ENCODE results near the gene MMEL1. TPM values are rescaled to one million over a fixed set of nuclear protein-coding genes. Genes with fewer than 3 reads are reported as not detected.

MMEL1 gene
- total and polyA plus RNA-seq, 2 of the 13 experiments (the other 11 are each of a cell fraction or from before 2014, with no cell fraction given) = 0.48 TPM; not detected in 1

- TF ChIP-seq SNAI1 (CRISPR knock-in tag; IDR thresholded peaks at IDR 0.05; ENCODE audit: borderline replicate concordance) = no peak
- no peak for TF ChIP-seq SMAD9 (CRISPR knock-in tag; IDR thresholded peaks at IDR 0.05)
- TF ChIP-seq MED1 (CRISPR knock-in tag; IDR thresholded peaks at IDR 0.05) = no peak
- no peak for TF ChIP-seq ZNF10 (CRISPR knock-in tag; IDR thresholded peaks at IDR 0.05; ENCODE audit: borderline replicate concordance, low read depth)
- no peak for TF ChIP-seq ZNF430 (CRISPR knock-in tag; IDR thresholded peaks at IDR 0.05)
- no peak for TF ChIP-seq TOPORS (CRISPR knock-in tag; IDR thresholded peaks at IDR 0.05)
- TF ChIP-seq ZNF768 (CRISPR knock-in tag; IDR thresholded peaks at IDR 0.05) = no peak
- TF ChIP-seq ETV5 (CRISPR knock-in tag; IDR thresholded peaks at IDR 0.05; ENCODE audit: borderline replicate concordance) = no peak
- TF ChIP-seq SP4 (CRISPR knock-in tag; IDR thresholded peaks at IDR 0.05) = no peak
- TF ChIP-seq ZNF563 (CRISPR knock-in tag; IDR thresholded peaks at IDR 0.05) = no peak
- no peak for TF ChIP-seq NAIF1 (CRISPR knock-in tag; IDR thresholded peaks at IDR 0.05; ENCODE audit: borderline replicate concordance)
- TF ChIP-seq ATF1 (CRISPR knock-in tag; IDR thresholded peaks at IDR 0.05) = no peak
- no peak for TF ChIP-seq HDAC1 (CRISPR knock-in tag; IDR thresholded peaks at IDR 0.05)
- TF ChIP-seq SPEN (CRISPR knock-in tag; IDR thresholded peaks at IDR 0.05; ENCODE audit: low read depth) = no peak
- no peak for TF ChIP-seq ZNF572 (CRISPR knock-in tag; IDR thresholded peaks at IDR 0.05)
- TF ChIP-seq ZNF703 (CRISPR knock-in tag; IDR thresholded peaks at IDR 0.05; ENCODE audit: borderline replicate concordance) = no peak
- TF ChIP-seq TEAD2 (CRISPR knock-in tag; IDR thresholded peaks at IDR 0.05) = no peak
- TF ChIP-seq FOSL1 (CRISPR knock-in tag; IDR thresholded peaks at IDR 0.05; ENCODE audit: borderline replicate concordance) = no peak
- no peak for TF ChIP-seq RELA (CRISPR knock-in tag; IDR thresholded peaks at IDR 0.05)
- TF ChIP-seq NFATC3 (CRISPR knock-in tag; IDR thresholded peaks at IDR 0.05) = no peak
- TF ChIP-seq ZNF496 (CRISPR knock-in tag; IDR thresholded peaks at IDR 0.05; ENCODE audit: insufficient replicate concordance) = no peak
- TF ChIP-seq ZBTB10 (CRISPR knock-in tag; IDR thresholded peaks at IDR 0.05; ENCODE audit: borderline replicate concordance) = 0 out of 2 replicates have a peak, but pooled peaks have one; percentile 28
- no peak for TF ChIP-seq TARDBP (CRISPR knock-in tag; IDR thresholded peaks at IDR 0.05)
- TF ChIP-seq UBTF (CRISPR knock-in tag; IDR thresholded peaks at IDR 0.05) = no peak; the same call in none of the 2 replicates
- TF ChIP-seq XBP1 (CRISPR knock-in tag; IDR thresholded peaks at IDR 0.05) = no peak
- no peak for TF ChIP-seq ZNF335 (CRISPR knock-in tag; IDR thresholded peaks at IDR 0.05)
- 0 out of 2 replicates have a peak, but pooled peaks have one; percentile 8 for TF ChIP-seq DMAP1 (CRISPR knock-in tag; IDR thresholded peaks at IDR 0.05)
Measured at GRCh38 chr1:2544875-2545640, 87.8 kb downstream of the MMEL1 start (continued).

Measured in HepG2 (cell line).